Psoas muscle (tissue), 8 donors: ENCODE results near the gene ADAMTS4. TPM values are rescaled to one million over a fixed set of nuclear protein-coding genes. Genes with fewer than 3 reads are reported as not detected.

ENCODE experiments used
- ATAC-seq, 4 donors: fragments of 200-7000 bp; cut with Tn5 transposase; one replicate each; pipeline ENCODE4 v1.9.1; 2020; ENCODE audit warnings: moderate library complexity in 3 of 4, mild to moderate bottlenecking in 2 of 4
- DNase-seq, 2 donors: peaks; one replicate each; pipeline ENCODE4 v3.0.0-alpha.2; 2020
- H3K27ac ChIP-seq: fragments of 200-600 bp; one replicate; pipeline ENCODE4 v1.8.0; 2022
- H3K27me3 ChIP-seq, 3 donors: fragments of 200-600 bp in 1 of 3; one replicate each; pipeline versions ENCODE4 v1.6.1 to v1.8.0; 2013 to 2022; ENCODE audit warnings: low read length in 2 of 3, mild to moderate bottlenecking in 2 of 3, moderate library complexity in 1 of 3; ENCODE audit not compliant: insufficient read depth in 3 of 3
- H3K36me3 ChIP-seq, 2 donors: fragments of 200-600 bp in 1 of 2; one replicate each; pipeline versions ENCODE4 v1.6.1 to v1.8.0; 2013 to 2022; ENCODE audit warnings: low read depth in 1 of 2, mild to moderate bottlenecking in 1 of 2, moderate library complexity in 1 of 2; ENCODE audit not compliant: insufficient read depth in 1 of 2
- H3K4me1 ChIP-seq: fragments of 200-600 bp; one replicate; pipeline ENCODE4 v1.8.0; 2022
- H3K4me3 ChIP-seq: fragments of 200-600 bp; one replicate; pipeline ENCODE4 v1.8.0; 2022; ENCODE audit warnings: mild to moderate bottlenecking
- H3K9me3 ChIP-seq: fragments of 200-600 bp; one replicate; pipeline ENCODE4 v1.8.0; 2022
- CTCF ChIP-seq: fragments of 200-600 bp; IDR thresholded peaks from one replicate; pipeline ENCODE4 v1.8.0; 2022; ENCODE audit warnings: antibody characterized with exemption
- WGBS, 3 donors: extraction: QIAGEN DNeasy Blood & Tissue Kit; methylation state at CpG; one replicate each; pipeline versions ENCODE4 v1.1.6 to v1.1.7; 2013; 5-methylcytosine and 5-hydroxymethylcytosine counted together
- intact Hi-C, 2 donors: fragments of 100-400 bp; cut with DNase I; formaldehyde crosslinking; loops; one replicate each; pipeline versions ENCODE4 v1.11.0 to v1.14.2; 2022
- polyA plus RNA-seq, 3 donors: library from polyadenylated mRNA; stranded (reverse); fragments of 200-250 nt; gene quantifications; one replicate each; pipeline ENCODE4 v1.2.3, GENCODE V29; 2013
- total RNA-seq, 4 donors: library from RNA; stranded (reverse); fragmentation: NEBNext Ultra II Directional in 2 of 4; extraction: Animal tissue kit (Norgen Biotek cat#: 25700) in 2 of 4; gene quantifications; one replicate each; pipeline versions ENCODE4 v1.2.1 to v1.2.4, GENCODE V29; 2021 to 2023
- donor health status: healthy with polysubstance abuse.
- donor health status: DM: no; HTN: no; CAD: no; lungs with moderate emphysema.
- donor health status: Bipolar disorder and iron deficiency.
- donor health status: healthy.
- donor health status: DM: yes; HTN: yes; CAD: no.
- donor health status: DM: no; HTN: no; CAD: no.
- donor health status: DM: no; HTN: no; CAD: no.
- donor health status: DM: yes; HTN: yes; CAD: no.

Gene ADAMTS4
- total and polyA plus RNA-seq, 7 donors, result 0.88 to 8.9 (median 1.3) TPM

GRCh38 chr1:161166669-161167548 lies 31.9 kb downstream of the ADAMTS4 start:
- peaks cover 20% of the 10 kb centered on the region for H3K4me1 ChIP-seq
- DNase-seq (no peak), ATAC-seq (peak in 1 of 4 donors; percentile 5)
- H3K27me3 ChIP-seq, result no peaks in the 10 kb centered on the region
- H3K4me3 ChIP-seq, result peak overlapping the region; percentile 96
- TF ChIP-seq CTCF, result no peak
- intact Hi-C loops, result no loop called here
- WGBS, 3 donors, result 6 to 7% (median 7%) methylated on average over 32 to 33 of the region's 33 CpGs
- H3K9me3 ChIP-seq, result no peaks in the 10 kb centered on the region
- H3K27ac ChIP-seq, result peak overlapping the region; percentile 81
- H3K36me3 ChIP-seq, result peaks cover 0 to 75% of the 10 kb centered on the region in 2 donors

- peaks cover 0 to 73% of the 10 kb centered on the region in 2 donors for H3K36me3 ChIP-seq
- no peaks in the 10 kb centered on the region for H3K9me3 ChIP-seq
- H3K27me3 ChIP-seq, result no peaks in the 10 kb centered on the region
- H3K4me3 ChIP-seq, result peak within 1 kb of the TSS; percentile 96
- peak within 1 kb of the TSS; percentile 81 for H3K27ac ChIP-seq
- intact Hi-C loops, result no loop called here
- WGBS, 3 donors, result 0 to 1% (median 0%) methylated on average over 54 of the region's 54 CpGs
- peak; percentile 94 to 97 for DNase-seq
- peaks cover 22% of the 10 kb centered on the region for H3K4me1 ChIP-seq
- peak; percentile 95 to 98 (median 97) for ATAC-seq
- TF ChIP-seq CTCF, result peak; percentile 25
Measured at GRCh38 chr1:161165742-161166668, 32.8 kb downstream of the ADAMTS4 start, which contains the start of gene PPOX. Gene PPOX, plus strand, starts transcription at chr1:161166426. Its CDS starts 422 bp downstream, at chr1:161166848.

GRCh38 chr1:161164901-161165610 lies 33.8 kb downstream of the ADAMTS4 start:
- H3K4me1 ChIP-seq, result peaks cover 30% of the 10 kb centered on the region
- intact Hi-C loops, result no loop called here
- peak overlapping the region; percentile 81 for H3K27ac ChIP-seq
- 43 to 57% (median 53%) methylated on average over 14 of the region's 14 CpGs for WGBS, 3 donors
- TF ChIP-seq CTCF, result no peak
- peak overlapping the region; percentile 96 for H3K4me3 ChIP-seq
- H3K9me3 ChIP-seq, result no peaks in the 10 kb centered on the region
- H3K36me3 ChIP-seq, result peaks cover 0 to 69% of the 10 kb centered on the region in 2 donors
- H3K27me3 ChIP-seq, result no peaks in the 10 kb centered on the region
- DNase-seq, result no peak
- ATAC-seq, result no peak

GRCh38 chr1:161163793-161164192 lies 35.1 kb downstream of the ADAMTS4 start:
- intact Hi-C loops, result no loop called here

More at GRCh38 chr1:161163793-161164192, 35.1 kb downstream of the ADAMTS4 start:
- ATAC-seq (no peak), DNase-seq (no peak)
- H3K9me3 ChIP-seq, result no peaks in the 10 kb centered on the region
- H3K27ac ChIP-seq, result no peak overlapping the region
- peaks cover 32% of the 10 kb centered on the region for H3K4me1 ChIP-seq
- TF ChIP-seq CTCF, result no peak
- H3K36me3 ChIP-seq, result peaks cover 0 to 57% of the 10 kb centered on the region in 2 donors
- H3K27me3 ChIP-seq, result no peaks in the 10 kb centered on the region
- no peak overlapping the region for H3K4me3 ChIP-seq
- 88 to 91% (median 90%) methylated on average over 5 of the region's 5 CpGs for WGBS, 3 donors
